Panc1 (cell line): Measurements from ENCODE around the gene ATP11A. TPM values are rescaled to one million over a fixed set of nuclear protein-coding genes. Genes with fewer than 3 reads are reported as not detected.

Experiments used
- ATAC-seq: fragments of 200-7000 bp; cut with Tn5 transposase; 2 replicates; pipeline ENCODE4 v1.9.1; 2020; ENCODE audit warnings: mild to moderate bottlenecking, moderate library complexity
- BruUV-seq: library from RNA; stranded (reverse); fragments of 400-500 nt; replicated peaks from 2 replicates; lab custom pipeline; 2021; lab: Mats Ljungman, UMichigan
- CTCF ChIA-PET: fragments of 300-600 bp; sonication (Branson Sonifier 250); formaldehyde crosslinking; loops from one replicate; lab custom pipeline; 2022; ENCODE audit warnings: antibody characterized with exemption; lab: Charles Lee
- POLR2A ChIA-PET: fragments of 300-600 bp; sonication (Branson Sonifier 250); formaldehyde crosslinking; loops from one replicate; lab custom pipeline; 2022; ENCODE audit warnings: antibody characterized with exemption; lab: Charles Lee
- DNase-seq: peaks from one replicate; pipeline ENCODE4 v3.0.0-alpha.2; 2010; ENCODE audit warnings: low read depth, low spot score
- H3K27ac ChIP-seq: 2 replicates; pipeline ENCODE4 v1.5.1; 2011; ENCODE audit warnings: mild to moderate bottlenecking, low read length, inconsistent platforms
- H3K27me3 ChIP-seq: fragments of 200-500 bp; sonication (Bioruptor generic); 2 replicates; pipeline ENCODE4 v1.6.0; 2014; ENCODE audit warnings: low read length, inconsistent platforms; ENCODE audit not compliant: control insufficient read depth, insufficient read depth
- H3K36me3 ChIP-seq: fragments of 200-500 bp; sonication (Bioruptor generic); 2 replicates; pipeline ENCODE4 v1.5.1; 2014; ENCODE audit warnings: inconsistent platforms, mild to moderate bottlenecking, low read length, moderate library complexity; ENCODE audit not compliant: control insufficient read depth, insufficient read depth
- H3K4me1 ChIP-seq: 2 replicates; pipeline ENCODE4 v1.5.1; 2011; ENCODE audit warnings: inconsistent platforms, mild to moderate bottlenecking, low read length, moderate library complexity; ENCODE audit not compliant: control insufficient read depth, insufficient read depth
- H3K4me3 ChIP-seq, 2 experiments: 2 replicates each; pipeline ENCODE4 v1.5.1; 2011 to 2012; ENCODE audit warnings: low read depth in 2 of 2, low read length in 2 of 2, mild to moderate bottlenecking in 2 of 2, inconsistent platforms in 1 of 2, moderate library complexity in 1 of 2
- H3K9me3 ChIP-seq: fragments of 200-500 bp; sonication (Bioruptor generic); 2 replicates; pipeline ENCODE4 v1.5.1; 2014; ENCODE audit warnings: low read depth, mild to moderate bottlenecking, inconsistent platforms, low read length, moderate library complexity; ENCODE audit not compliant: control insufficient read depth, insufficient read depth
- POLR2AphosphoS5 ChIP-seq: IDR thresholded peaks from 2 replicates; pipeline ENCODE4 v1.6.1; 2012; ENCODE audit warnings: mild to moderate bottlenecking, low read depth, low read length, moderate library complexity
- REST ChIP-seq, 2 experiments: IDR thresholded peaks; 2 replicates each; pipeline ENCODE4 v1.6.1; 2011 to 2012; ENCODE audit warnings: low read depth in 2 of 2, control low read depth in 1 of 2, low read length in 1 of 2, mild to moderate bottlenecking in 1 of 2, moderate library complexity in 1 of 2; ENCODE audit not compliant: insufficient read depth in 1 of 2
- SIN3A ChIP-seq: IDR thresholded peaks from 2 replicates; pipeline ENCODE4 v1.6.1; 2012; ENCODE audit warnings: low read depth, mild to moderate bottlenecking, low read length, moderate library complexity, borderline replicate concordance; ENCODE audit not compliant: insufficient read depth
- TCF7L2 ChIP-seq: IDR thresholded peaks from 2 replicates; pipeline ENCODE4 v1.6.1; 2011; ENCODE audit warnings: mild to moderate bottlenecking, low read depth, low read length, inconsistent platforms
- in situ Hi-C: cut with HindIII; loops from 2 replicates; pipeline ENCODE4 v1.10.0; 2016; ENCODE audit warnings: low sequenced_read_pairs, low pct_unique_long_range_greater_than_20kb
- intact Hi-C: fragments of 100-400 bp; cut with micrococcal nuclease; formaldehyde crosslinking; loops from one replicate; pipeline ENCODE4 v1.10.0; 2022; ENCODE audit not compliant: unreplicated experiment
- total RNA-seq: library from RNA; stranded (reverse); gene quantifications from one replicate; pipeline ENCODE4 v1.2.1, GENCODE V29; 2021; ENCODE audit not compliant: unreplicated experiment
- TF ChIP-seq, protein P1 (sequence below): fragments of 450-650 bp; IDR thresholded peaks from 2 replicates; pipeline ENCODE4 v1.5.1; 2017; ENCODE audit warnings: mild to moderate bottlenecking

Gene ATP11A
- total RNA-seq, 1 experiment from 2014 or later, result 85.8 TPM

DNA sequence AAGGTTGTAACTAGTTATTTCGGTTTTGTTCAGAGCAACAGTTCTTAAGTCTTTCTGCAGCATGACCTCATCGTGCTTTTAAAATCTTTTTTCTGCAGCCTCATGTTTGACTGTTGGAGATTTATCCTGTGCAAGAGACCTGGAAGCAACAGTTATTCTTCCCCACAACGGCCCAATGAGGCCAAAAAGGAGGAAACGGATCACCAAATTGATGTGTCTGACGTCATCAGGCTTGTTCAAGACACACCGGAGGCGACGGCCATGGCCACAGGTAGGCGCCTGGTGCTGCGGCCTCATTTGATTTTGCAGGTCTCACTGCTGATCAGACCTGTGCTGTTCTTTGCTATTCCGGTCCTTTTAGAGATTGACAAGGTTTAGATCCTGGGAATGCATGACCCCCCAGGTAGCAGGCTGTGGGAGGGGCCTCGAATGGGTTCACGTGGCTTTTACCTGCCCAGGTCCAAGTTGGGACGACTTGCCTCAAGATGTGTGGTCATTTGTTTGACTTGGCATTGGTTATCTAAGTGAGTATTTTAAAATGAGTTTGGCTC lies 212.3 kb downstream of the ATP11A start:
- TF ChIP-seq SIN3A (no peak), TCF7L2 (no peak), POLR2AphosphoS5 (no peak), REST (IDR thresholded peaks at IDR 0.05; ENCODE audit: insufficient read depth in 1 of 2, low read depth in 2 of 2, low read length in 1 of 2) (no peak)
- TF ChIP-seq, protein P1, sequence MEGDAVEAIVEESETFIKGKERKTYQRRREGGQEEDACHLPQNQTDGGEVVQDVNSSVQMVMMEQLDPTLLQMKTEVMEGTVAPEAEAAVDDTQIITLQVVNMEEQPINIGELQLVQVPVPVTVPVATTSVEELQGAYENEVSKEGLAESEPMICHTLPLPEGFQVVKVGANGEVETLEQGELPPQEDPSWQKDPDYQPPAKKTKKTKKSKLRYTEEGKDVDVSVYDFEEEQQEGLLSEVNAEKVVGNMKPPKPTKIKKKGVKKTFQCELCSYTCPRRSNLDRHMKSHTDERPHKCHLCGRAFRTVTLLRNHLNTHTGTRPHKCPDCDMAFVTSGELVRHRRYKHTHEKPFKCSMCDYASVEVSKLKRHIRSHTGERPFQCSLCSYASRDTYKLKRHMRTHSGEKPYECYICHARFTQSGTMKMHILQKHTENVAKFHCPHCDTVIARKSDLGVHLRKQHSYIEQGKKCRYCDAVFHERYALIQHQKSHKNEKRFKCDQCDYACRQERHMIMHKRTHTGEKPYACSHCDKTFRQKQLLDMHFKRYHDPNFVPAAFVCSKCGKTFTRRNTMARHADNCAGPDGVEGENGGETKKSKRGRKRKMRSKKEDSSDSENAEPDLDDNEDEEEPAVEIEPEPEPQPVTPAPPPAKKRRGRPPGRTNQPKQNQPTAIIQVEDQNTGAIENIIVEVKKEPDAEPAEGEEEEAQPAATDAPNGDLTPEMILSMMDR, result no peak
- DNase-seq, result no peak
- H3K36me3 ChIP-seq, result no peaks in the 10 kb centered on the region
- H3K9me3 ChIP-seq, result no peaks in the 10 kb centered on the region
- no peaks in the 10 kb centered on the region for H3K27me3 ChIP-seq
- H3K4me3 ChIP-seq, result no peak overlapping the region
- no TSS peak for BruUV-seq
- intact Hi-C loops, result no loop called here
- in situ Hi-C loops, result no loop called here
- no peak for ATAC-seq
- CTCF ChIA-PET, result no interaction called here
- POLR2A ChIA-PET, result no interaction called here
- no peak overlapping the region for H3K27ac ChIP-seq
- H3K4me1 ChIP-seq, result no peaks in the 10 kb centered on the region

DNA sequence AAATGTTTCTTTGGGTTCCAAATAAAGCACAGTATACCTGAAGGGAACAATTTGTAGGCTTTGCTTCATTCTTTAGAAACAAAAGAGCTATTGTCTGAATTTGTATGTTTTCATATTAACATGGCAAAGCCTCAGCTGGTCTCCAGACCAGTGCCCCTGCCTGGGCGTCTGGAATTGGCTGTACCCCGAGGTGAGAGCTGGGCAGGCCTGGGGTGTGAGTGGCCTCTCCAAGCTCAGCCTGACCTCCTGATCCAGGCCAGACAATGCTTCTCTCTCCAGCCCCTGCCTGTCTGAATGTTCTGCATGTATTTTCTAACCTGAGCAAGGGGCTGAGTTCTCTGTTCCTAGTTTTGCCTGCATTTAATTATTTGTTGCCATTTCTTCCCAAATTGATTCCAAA lies 212.8 kb downstream of the ATP11A start:
- no peaks in the 10 kb centered on the region for H3K27me3 ChIP-seq
- no TSS peak for BruUV-seq

More for the DNA sequence above, 212.8 kb downstream of the ATP11A start:
- ChIA-PET POLR2A (no interaction called here), CTCF (no interaction called here)
- H3K9me3 ChIP-seq, result no peaks in the 10 kb centered on the region
- H3K4me1 ChIP-seq, result no peaks in the 10 kb centered on the region
- H3K36me3 ChIP-seq, result no peaks in the 10 kb centered on the region
- ATAC-seq (no peak), DNase-seq (no peak)
- TF ChIP-seq TCF7L2 (no peak), SIN3A (no peak), REST (IDR thresholded peaks at IDR 0.05; ENCODE audit: insufficient read depth in 1 of 2, low read depth in 2 of 2, low read length in 1 of 2) (no peak), POLR2AphosphoS5 (no peak)
- TF ChIP-seq, protein P1, result no peak
- no peak overlapping the region for H3K4me3 ChIP-seq
- in situ Hi-C loops, result no loop called here
- no peak overlapping the region for H3K27ac ChIP-seq
- intact Hi-C loops, result no loop called here
